HG03066 (cell line): ENCODE measurements around the gene SLC22A12.

ENCODE experiments used
- ATAC-seq: cut with Tn5 transposase; IDR thresholded peaks from one replicate; pipeline ENCODE4 v1.9.1; 2021; ENCODE audit warnings: low read depth; ENCODE audit not compliant: unreplicated experiment

SLC22A12 gene

GRCh38 chr11:64620381-64620971, 29.5 kb downstream of the SLC22A12 start:
- ATAC-seq, result no peak

GRCh38 chr11:64621283-64622019, 30.4 kb downstream of the SLC22A12 start:
- no peak for ATAC-seq

GRCh38 chr11:64622681-64623080, 31.7 kb downstream of the SLC22A12 start:
- no peak for ATAC-seq

- no peak for ATAC-seq
Measured at GRCh38 chr11:64624883-64625481, 34.0 kb downstream of the SLC22A12 start.

- ATAC-seq, result no peak
Measured at GRCh38 chr11:64626637-64627036, 35.6 kb downstream of the SLC22A12 start.

- ATAC-seq, result no peak
Measured at GRCh38 chr11:64627371-64627770, 36.4 kb downstream of the SLC22A12 start.

GRCh38 chr11:64628596-64628995, 37.6 kb downstream of the SLC22A12 start:
- ATAC-seq, result no peak

- no peak for ATAC-seq
Measured at GRCh38 chr11:64629103-64629502, 38.1 kb downstream of the SLC22A12 start.

GRCh38 chr11:64629796-64630562, 39.0 kb downstream of the SLC22A12 start:
- ATAC-seq, result no peak

GRCh38 chr11:64631675-64632074, 40.7 kb downstream of the SLC22A12 start:
- no peak for ATAC-seq

GRCh38 chr11:64632237-64632636, 41.2 kb downstream of the SLC22A12 start:
- ATAC-seq, result no peak

- ATAC-seq, result no peak
Measured at GRCh38 chr11:64632654-64633053, 41.6 kb downstream of the SLC22A12 start.

GRCh38 chr11:64633555-64634159, 42.6 kb downstream of the SLC22A12 start:
- no peak for ATAC-seq

GRCh38 chr11:64637334-64638017, 46.5 kb downstream of the SLC22A12 start:
- no peak for ATAC-seq

GRCh38 chr11:64638018-64638665, 47.1 kb downstream of the SLC22A12 start:
- no peak for ATAC-seq

GRCh38 chr11:64638829-64639228, 47.8 kb downstream of the SLC22A12 start:
- ATAC-seq, result no peak

GRCh38 chr11:64639885-64640284, 48.9 kb downstream of the SLC22A12 start:
- ATAC-seq, result no peak

- no peak for ATAC-seq
Measured at GRCh38 chr11:64641596-64642417, 50.8 kb downstream of the SLC22A12 start.

GRCh38 chr11:64642418-64642735, 51.4 kb downstream of the SLC22A12 start:
- ATAC-seq, result no peak
